Measurements from ENCODE around the gene TTLL13.

TTLL13 gene

DNA sequence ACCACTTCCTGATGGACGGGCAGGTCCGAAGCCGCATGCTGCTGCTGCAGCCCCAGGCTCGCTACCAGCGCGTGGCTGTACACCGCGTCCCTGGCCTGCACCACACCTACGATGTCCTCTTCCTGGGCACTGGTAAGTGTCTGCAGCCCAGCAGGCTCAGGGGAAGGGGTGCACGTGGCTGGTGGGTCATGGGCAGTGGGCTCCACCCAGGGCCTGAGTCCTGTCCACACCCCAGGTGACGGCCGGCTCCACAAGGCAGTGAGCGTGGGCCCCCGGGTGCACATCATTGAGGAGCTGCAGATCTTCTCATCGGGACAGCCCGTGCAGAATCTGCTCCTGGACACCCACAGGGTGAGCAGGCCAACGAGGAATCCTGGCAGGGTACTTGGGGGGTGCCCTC lies 24.3 kb upstream of the TTLL13 start:
- TF ChIP-seq POLR2A (IDR thresholded peaks at IDR 0.05; ENCODE audit: low read length), result no peak
- no peak for TF ChIP-seq GATA1 (IDR thresholded peaks at IDR 0.05; ENCODE audit: low read depth, low read length)
- no peak for DNase-seq

DNA sequence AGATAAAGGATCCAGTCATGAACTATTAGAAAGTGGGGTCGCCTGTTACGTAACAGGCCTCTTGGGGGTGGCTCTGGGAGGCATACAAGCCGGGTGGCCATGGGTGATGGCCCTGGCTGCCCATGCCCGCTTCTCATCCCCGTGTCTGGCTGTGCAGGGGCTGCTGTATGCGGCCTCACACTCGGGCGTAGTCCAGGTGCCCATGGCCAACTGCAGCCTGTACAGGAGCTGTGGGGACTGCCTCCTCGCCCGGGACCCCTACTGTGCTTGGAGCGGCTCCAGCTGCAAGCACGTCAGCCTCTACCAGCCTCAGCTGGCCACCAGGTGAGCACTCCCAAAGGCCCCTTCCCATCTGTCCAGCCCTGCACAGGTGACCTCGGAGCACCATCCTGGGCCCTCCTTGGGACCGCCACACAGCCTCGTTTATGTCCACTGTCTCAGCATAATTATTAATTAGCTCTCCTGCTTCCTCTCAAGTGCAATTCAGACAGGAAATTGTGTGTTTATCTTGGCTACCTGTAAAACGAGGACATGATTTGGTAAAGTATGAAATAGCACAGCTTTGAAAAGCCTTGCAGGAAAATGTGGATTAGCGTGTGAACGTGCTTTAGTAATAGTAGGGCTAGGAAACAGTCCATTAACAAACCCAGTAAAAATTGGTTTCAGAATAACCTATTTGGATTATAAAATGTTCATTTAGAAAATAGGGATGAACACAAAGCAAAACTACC lies 23.7 kb upstream of the TTLL13 start:
- DNase-seq, result no peak
- TF ChIP-seq POLR2A (IDR thresholded peaks at IDR 0.05; ENCODE audit: low read length) (no peak), GATA1 (IDR thresholded peaks at IDR 0.05; ENCODE audit: low read depth, low read length) (no peak)

DNA sequence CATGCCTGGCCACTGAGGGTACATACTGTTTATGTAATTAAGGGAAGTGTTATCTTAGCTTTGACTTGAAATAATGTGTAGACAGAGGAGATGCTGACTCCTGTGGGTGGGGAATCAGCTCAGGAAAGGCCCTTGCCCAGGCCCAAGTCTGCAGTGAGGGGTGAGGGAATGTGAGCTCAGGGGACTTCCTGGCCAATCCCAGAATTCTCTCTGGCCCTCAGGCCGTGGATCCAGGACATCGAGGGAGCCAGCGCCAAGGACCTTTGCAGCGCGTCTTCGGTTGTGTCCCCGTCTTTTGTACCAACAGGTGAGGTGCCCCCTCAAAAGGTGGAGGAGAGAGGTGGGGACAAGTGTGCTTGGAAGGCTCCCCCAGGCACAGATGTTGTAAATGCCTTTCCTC lies 22.0 kb upstream of the TTLL13 start:
- DNase-seq, result no peak
- TF ChIP-seq GATA1 (IDR thresholded peaks at IDR 0.05; ENCODE audit: low read depth, low read length) (no peak), POLR2A (IDR thresholded peaks at IDR 0.05; ENCODE audit: low read length) (no peak)

DNA sequence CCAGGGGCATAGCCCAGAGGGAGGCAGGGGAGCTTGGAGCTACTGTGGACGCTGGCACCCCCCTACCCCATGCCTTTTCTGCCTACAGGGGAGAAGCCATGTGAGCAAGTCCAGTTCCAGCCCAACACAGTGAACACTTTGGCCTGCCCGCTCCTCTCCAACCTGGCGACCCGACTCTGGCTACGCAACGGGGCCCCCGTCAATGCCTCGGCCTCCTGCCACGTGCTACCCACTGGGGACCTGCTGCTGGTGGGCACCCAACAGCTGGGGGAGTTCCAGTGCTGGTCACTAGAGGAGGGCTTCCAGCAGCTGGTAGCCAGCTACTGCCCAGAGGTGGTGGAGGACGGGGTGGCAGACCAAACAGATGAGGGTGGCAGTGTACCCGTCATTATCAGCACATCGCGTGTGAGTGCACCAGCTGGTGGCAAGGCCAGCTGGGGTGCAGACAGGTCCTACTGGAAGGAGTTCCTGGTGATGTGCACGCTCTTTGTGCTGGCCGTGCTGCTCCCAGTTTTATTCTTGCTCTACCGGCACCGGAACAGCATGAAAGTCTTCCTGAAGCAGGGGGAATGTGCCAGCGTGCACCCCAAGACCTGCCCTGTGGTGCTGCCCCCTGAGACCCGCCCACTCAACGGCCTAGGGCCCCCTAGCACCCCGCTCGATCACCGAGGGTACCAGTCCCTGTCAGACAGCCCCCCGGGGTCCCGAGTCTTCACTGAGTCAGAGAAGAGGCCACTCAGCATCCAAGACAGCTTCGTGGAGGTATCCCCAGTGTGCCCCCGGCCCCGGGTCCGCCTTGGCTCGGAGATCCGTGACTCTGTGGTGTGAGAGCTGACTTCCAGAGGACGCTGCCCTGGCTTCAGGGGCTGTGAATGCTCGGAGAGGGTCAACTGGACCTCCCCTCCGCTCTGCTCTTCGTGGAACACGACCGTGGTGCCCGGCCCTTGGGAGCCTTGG lies 21.3 kb upstream of the TTLL13 start:
- TF ChIP-seq GATA1 (IDR thresholded peaks at IDR 0.05; ENCODE audit: low read depth, low read length), result no peak
- no peak for TF ChIP-seq POLR2A (IDR thresholded peaks at IDR 0.05; ENCODE audit: low read length)
- no peak for DNase-seq

DNA sequence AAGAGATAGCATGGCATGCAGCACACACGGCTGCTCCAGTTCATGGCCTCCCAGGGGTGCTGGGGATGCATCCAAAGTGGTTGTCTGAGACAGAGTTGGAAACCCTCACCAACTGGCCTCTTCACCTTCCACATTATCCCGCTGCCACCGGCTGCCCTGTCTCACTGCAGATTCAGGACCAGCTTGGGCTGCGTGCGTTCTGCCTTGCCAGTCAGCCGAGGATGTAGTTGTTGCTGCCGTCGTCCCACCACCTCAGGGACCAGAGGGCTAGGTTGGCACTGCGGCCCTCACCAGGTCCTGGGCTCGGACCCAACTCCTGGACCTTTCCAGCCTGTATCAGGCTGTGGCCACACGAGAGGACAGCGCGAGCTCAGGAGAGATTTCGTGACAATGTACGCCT lies 20.4 kb upstream of the TTLL13 start:
- TF ChIP-seq GATA1 (IDR thresholded peaks at IDR 0.05; ENCODE audit: low read depth, low read length), result no peak
- no peak for TF ChIP-seq POLR2A (IDR thresholded peaks at IDR 0.05; ENCODE audit: low read length)
- no peak for DNase-seq

DNA sequence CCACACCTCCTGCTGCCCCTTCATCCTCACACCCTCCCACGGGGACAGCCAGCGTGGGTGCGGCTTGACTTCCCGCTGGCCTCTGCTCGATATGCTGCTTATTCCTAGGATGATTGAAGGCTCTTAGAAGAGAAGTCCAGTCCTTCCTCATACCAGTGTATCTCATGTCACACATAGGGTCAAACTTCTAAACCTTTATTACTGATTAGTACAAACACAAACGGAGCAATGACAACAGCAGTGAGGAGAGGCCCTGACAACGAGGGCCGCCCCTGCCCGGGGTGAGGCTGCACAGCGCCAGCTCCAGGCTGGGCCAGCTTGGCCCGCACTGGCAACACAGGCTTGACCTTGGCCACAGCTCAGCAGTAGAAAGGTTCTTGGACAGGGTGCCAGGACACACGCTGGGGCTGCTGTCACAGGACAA lies 19.3 kb upstream of the TTLL13 start:
- no peak for DNase-seq
- TF ChIP-seq POLR2A (IDR thresholded peaks at IDR 0.05; ENCODE audit: low read length) (no peak), GATA1 (IDR thresholded peaks at IDR 0.05; ENCODE audit: low read depth, low read length) (no peak)

DNA sequence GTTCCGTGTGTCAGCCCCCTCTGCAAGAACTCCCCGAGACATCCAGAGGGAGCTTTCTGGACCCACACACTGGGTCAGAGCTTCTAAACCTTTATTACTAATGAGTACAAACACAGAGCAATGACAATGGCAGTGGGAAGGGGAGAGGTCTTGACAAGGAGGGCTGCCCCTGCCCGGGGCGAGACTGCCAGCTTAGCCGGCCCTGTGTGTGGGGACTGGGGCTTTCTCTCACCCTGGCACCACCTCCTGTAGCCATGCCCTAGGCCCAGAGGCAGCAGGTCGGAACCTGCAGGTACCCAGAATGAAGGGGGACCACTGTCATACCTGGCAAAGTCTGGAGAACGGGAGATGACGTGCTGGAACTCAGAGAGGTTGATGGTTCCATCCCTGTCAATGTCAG lies 18.7 kb upstream of the TTLL13 start:
- no peak for DNase-seq
- TF ChIP-seq POLR2A (IDR thresholded peaks at IDR 0.05; ENCODE audit: low read length) (no peak), GATA1 (IDR thresholded peaks at IDR 0.05; ENCODE audit: low read depth, low read length) (no peak)

DNA sequence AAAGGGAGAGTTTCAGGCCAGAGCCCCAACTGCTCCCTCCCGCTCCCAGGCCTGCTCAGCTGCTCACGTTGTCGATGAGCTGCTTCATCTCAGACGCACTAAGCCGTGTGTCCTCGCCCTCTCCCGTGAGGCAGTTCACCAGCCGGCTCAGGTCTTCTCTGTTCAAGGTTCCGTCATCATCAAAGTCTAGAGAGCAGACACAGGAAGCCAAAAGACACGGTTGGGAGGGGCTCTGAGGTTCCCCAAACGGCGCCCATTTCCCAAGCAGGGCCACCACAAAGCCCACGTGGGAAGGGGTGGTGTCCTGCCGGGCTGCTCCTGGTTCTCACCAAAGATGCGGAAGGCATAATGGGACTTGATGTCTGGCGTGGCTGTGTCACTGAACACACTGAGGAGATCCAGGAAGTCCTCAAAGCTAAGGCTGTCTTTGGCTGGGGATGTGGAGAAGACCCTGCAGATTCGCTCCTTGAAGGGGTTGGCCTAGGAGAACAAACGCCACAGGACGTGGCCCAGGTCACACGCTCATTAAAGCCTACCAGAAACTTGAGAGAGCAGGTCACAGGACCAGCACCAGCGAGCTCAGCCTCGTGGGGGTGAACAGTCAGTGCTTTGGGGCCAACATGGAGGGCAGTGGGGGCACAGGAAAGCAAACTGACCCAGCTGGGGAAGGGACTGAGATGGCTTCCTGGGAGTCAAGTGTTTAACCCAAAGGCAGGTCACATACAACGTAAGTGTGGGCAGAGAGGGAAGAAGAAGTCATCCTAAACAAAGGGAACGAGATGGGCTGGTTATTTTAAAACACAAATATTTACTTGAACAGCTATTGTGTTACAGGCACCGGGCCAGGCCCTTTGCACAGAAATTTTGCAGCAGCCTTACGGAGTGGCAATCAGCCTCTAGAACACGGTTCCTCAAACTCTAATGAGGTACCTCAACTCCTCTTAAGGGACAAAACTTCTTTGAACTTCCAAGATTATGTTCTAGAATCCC lies 18.0 kb upstream of the TTLL13 start:
- no peak for DNase-seq
- TF ChIP-seq GATA1 (IDR thresholded peaks at IDR 0.05; ENCODE audit: low read depth, low read length), result no peak
- no peak for TF ChIP-seq POLR2A (IDR thresholded peaks at IDR 0.05; ENCODE audit: low read length)

DNA sequence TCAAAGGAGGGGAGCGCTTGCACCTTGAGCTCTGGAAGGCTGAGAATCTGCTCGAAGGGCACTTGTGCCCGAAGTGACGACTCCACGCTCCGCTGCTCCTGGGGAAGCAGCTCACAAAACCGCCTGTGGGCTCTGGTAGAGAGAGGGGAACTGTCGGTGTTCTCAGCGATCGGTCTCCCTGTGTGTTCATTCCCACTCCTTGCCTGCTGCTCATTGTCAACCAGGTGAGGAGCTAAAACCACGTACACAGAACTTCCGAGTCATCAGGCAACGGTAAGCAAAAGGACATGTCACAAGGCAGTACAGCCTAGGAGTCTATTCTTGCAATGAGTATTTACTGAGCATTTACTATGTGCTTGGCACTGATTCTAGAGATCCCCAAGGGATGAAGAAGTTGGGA lies 17.2 kb upstream of the TTLL13 start:
- no peak for DNase-seq
- TF ChIP-seq GATA1 (IDR thresholded peaks at IDR 0.05; ENCODE audit: low read depth, low read length) (no peak), POLR2A (IDR thresholded peaks at IDR 0.05; ENCODE audit: low read length) (no peak)

DNA sequence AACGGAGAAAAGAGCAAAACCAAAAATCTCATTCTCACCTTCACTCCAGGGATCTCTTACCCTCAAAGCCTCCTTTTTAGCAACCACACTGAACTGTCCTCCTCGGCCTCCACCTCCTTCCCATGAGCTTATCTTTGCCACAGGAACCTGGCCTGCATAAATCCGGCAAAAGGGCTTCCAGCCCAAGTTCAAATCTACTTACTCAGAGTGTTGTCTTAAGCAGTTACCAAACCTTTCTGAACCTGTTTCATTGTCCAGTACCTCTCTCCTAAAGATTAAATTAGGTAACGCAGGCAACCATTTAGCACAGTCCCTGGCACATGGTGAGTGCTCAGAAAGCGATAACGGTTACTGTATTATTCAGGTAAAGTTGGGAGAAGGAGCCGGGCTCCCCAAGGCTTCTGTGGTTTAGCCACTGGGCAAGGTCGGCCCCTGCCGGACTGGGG lies 16.4 kb upstream of the TTLL13 start:
- TF ChIP-seq POLR2A (IDR thresholded peaks at IDR 0.05; ENCODE audit: low read length) (no peak), GATA1 (IDR thresholded peaks at IDR 0.05; ENCODE audit: low read depth, low read length) (no peak)
- peak in 1 of 2 experiments; percentile 71 for DNase-seq

DNA sequence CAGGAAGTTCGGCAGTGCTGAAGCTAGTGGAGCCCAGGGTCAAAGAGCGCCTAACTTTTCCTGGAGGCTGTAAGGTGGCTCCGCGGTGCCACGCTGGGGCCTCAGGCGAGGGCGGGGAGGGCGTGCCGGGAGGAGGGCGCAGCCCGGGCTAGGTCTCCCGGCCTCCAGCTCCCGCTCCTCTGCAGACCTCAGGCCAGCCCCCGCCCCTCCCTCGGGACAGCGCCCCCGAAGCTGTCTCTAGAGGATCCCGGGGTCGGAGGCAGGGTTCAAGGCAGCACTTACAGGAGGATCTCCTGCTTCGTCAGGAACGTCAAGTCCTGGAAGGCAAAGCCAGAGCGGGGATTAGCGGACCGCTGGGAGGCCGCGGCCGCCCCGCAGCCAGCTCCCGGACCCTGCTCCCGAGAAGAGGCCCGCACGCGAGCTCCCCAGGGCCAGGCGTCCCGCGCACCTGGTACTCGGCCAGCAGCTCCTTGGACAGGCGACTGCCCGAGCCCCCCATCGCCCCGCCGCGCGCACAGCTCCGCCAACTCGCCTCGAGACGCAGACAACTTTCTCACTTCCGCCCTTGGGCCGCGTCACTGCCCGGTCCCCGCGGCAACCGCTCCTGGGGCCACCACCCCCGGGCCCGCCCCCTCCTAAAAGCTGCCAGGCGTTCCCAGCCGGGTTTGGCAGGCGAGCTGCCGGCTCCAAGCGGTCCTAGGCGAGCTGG lies 15.8 kb upstream of the TTLL13 start, which contains the start of gene CIB1:
Gene CIB1 (minus strand): TSS at position 555 of the 709 bp plus-strand sequence. CDS start 56 bp downstream, at position 499.
- DNase-seq, result peak; percentile 97 to 99

DNA sequence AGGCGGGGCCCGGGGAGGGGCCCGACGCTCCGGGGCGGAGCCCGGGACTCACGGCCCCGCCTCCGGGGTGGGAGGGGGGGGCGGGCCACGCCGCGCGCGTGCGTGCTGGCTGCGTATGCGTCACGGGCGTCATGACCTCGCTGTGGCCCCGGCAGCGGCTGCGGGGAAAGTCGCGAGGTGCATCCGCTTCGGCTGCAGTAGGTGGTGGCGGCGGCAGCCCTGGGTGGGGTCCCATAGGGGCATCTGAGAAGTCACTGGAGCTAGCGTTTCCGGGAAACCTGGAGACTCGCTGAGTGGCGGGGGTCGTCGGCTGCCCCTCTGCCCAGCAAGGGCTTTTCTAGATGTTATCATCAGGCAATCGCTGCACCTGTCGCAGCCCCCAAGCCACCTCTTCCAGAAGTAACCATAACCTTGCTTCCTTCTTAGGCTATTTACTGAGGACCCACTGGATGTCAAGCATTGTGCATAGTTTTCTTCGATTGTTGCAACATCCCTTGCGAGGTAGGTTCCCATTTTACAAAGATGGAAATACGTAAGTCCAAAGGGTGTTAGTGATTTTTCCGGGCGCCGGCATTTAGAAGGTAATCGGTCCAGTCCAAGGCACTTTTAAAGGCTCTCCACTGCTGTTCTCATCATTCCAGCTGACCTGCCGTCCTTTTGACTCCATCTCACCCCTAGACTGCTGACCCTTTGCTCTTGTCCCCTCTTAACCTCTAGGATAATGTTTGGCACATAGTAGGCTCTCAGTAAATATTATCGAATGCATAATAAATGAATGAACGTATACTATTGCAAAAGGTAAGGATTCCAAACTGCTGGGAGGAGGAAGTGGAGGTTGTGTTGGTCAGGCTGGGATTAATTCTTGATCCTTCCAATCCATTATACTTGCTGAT lies 15.0 kb upstream of the TTLL13 start, which contains the start of gene GDPGP1:
Gene GDPGP1 (plus strand): TSS at position 114 of the 893 bp plus-strand sequence. CDS start 6,700 bp downstream, outside the sequence.
- peak; percentile 41 for TF ChIP-seq POLR2A (IDR thresholded peaks at IDR 0.05; ENCODE audit: low read length)
- no peak for TF ChIP-seq GATA1 (IDR thresholded peaks at IDR 0.05; ENCODE audit: low read depth, low read length)
- DNase-seq, result no peak

More for the DNA sequence above, 15.8 kb upstream of the TTLL13 start, which contains the start of gene CIB1:
- TF ChIP-seq POLR2A (IDR thresholded peaks at IDR 0.05; ENCODE audit: low read length) (peak; percentile 62), GATA1 (IDR thresholded peaks at IDR 0.05; ENCODE audit: low read depth, low read length) (no peak)

Measured in erythroblast (primary cell).